NCI-H526 (cell line): ENCODE data around the gene CTNNA3.
"Not testable (repeated sequence)": the region's sequence is repeated elsewhere in the genome, so short reads cannot be mapped to it uniquely, and the experiment has no call there.

Experiments
- DNase-seq, 2 experiments: peaks; one replicate each; lab custom pipeline; 2025; lab: John Stamatoyannopoulos, UW

The CTNNA3 gene

DNA sequence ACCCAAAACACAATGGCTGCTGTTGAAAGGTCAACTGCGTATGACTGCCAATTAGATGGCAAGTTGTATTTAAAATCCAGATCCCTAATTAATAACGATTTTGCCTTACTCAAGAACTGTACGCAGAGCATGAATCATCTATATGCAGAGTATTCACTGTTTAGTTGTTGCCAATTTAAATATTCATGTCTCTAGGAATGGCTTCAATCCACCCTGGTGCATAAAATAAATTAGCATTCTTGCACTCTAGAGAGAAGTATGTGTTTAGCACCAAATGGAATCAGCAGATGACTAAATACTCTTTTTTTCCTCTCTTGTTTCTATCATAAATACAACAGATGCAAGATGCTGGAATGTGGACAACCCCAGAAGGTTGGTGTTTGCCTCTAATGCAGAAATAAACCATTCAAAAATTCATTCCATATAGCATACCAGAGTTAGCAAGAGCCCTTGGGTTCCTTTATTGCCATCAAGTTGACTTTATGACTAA is 449.9 kb downstream of the CTNNA3 start:
- no peak for DNase-seq

DNA sequence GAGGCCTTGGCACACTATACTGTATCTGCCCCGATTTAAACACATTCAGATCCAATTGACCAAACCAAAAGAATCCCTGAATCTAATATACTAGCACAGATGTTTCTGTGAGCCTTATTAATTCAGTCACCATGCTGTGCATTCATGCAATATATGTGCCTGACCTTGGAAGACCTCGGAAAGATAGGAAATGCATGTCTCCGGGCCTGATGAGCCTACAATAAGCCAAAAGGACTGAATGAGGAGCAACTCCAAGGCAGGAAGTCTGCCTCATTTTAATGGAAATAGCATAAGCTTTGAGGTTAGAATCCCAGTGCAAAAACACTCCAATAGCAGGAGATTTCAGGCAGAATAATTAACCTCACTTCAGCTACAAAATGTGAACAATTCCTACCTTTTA is 453.5 kb downstream of the CTNNA3 start:
- no peak for DNase-seq

DNA sequence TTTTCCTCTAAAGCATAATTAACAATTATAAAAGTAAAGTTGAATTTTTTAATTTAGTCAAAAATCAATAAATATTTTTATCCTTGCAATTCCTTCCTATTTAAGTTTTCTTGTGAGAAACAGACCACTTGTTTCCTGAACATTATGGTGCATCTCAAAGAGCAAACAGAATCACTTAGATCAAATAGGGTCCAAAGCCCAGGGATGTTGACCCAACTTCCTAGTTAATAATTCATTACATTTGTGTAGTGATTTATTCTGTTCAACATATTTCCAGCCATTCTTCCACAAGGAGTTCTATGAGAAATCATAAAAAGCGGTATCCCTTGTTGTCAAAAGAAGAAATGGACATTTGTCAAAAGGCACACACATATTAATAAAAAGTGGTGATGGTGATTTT is 454.5 kb downstream of the CTNNA3 start:
- no peak for DNase-seq

DNA sequence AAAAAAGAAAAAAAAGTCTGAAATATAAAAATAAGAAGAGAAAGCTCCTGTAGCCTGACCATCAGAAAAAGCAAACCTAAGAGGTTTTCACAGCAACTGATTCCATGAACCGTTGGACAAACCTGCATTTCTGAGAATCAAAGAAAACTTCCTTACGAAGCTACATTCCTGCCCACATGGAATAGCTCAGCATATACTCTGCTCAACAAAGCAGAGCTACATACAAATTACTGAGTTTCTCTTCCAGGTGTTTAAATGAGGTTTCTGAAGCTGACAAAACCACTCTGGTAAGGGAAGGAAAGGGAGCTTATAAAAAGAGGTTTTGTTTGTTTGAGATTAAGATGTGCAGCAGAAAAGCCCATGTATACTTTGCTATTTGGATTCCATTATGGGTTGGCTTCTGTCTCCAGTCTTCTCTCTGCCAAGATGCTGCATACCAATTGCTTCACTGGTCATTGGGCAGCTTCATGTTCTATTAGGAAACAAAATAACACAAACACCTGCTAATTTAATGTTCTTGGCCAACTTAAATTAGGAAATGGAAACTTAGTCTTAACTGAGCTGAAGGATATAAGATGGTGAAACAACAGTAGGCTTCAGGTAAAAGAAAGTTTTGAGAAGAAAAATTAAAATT is 456.0 kb downstream of the CTNNA3 start:
- DNase-seq, result no peak

DNA sequence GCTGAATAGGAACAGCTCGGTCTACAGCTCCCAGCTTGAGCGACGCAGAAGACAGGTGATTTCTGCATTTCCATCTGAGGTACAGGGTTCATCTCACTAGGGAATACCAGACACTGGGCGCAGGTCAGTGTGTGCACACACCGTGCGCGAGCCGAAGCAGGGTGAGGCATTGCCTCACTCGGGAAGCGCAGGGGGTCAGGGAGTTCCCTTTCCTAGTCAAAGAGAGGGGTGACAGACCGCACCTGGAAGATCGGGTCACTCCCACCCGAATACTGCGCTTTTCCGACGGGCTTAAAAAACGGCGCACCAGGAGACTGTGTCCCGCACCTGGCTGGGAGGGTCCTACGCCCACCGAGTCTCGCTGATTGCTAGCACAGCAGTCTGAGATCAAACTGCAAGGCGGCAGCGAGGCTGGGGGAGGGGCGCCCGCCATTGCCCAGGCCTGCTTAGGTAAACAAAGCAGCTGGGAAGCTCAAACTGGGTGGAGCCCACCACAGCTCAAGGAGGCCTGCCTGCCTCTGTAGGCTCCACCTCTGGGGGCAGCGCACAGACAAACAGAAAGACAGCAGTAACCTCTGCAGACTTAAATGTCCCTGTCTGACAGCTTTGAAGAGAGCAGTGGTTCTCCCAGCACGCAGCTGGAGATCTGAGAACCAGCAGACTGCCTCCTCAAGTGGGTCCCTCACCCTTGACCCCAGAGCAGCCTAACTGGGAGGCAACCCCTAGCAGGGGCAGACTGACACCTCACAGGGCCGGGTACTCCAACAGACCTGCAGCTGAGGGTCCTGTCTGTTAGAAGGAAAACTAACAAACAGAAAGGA is 465.1 kb downstream of the CTNNA3 start:
- DNase-seq, result peak in 1 of 2 experiments; percentile 50

DNA sequence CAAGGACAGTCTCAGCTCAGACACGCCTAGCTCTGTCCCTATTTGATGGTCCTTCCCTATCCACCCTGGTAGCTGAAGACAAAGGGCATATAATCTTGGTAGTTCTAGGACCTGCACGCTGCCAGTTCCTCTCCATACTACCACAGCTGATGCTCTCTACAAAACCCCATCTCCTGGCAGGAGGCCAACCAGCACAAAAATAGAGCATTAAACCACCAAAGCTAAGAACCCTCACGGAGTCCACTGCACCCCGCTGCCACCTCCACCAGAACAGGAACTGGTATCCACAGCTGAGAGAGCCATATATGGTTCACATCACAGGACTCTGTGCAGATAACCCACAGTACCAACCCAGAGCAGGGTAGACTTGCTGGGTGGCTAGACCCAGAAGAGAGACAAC is 470.8 kb downstream of the CTNNA3 start:
- DNase-seq, result no peak

DNA sequence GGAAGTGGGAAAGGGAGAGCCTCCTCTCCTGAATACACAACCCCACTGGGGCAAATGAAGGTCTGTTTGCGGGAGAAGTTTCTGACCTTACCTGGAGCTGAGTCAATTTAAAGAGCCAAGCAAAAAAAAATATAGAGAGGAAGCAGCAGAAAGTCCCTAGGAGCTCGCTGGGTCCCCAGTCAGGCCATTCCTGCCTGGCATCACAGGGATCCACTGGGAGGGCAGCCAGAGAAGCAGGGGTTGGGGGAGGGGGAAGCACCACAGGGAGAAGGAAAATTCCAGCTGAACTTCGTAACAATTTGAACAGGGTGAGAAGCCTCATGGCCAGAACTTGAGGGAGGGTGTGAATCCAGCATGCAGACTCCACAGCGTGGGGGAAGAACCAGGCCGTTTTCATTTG is 471.4 kb downstream of the CTNNA3 start:
- no peak for DNase-seq

DNA sequence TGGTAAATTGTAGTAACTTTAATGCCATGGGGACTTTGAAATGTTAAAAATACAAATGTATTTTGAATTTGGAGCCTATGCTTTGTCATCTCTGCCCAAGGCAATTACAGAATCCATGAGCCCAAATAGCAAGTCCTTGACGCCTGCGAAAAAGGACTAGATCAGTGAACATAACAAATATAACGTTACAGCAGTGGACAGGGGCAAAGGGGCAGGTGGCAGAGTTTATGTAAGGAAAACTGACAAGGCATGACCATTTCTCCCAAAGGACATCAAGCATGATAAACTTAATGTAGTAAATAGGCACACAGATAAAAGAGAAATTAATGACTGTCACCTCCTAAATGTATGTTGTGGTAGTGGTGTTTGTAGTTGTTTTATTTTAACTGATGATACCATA is 473.1 kb downstream of the CTNNA3 start:
- DNase-seq, result no peak

DNA sequence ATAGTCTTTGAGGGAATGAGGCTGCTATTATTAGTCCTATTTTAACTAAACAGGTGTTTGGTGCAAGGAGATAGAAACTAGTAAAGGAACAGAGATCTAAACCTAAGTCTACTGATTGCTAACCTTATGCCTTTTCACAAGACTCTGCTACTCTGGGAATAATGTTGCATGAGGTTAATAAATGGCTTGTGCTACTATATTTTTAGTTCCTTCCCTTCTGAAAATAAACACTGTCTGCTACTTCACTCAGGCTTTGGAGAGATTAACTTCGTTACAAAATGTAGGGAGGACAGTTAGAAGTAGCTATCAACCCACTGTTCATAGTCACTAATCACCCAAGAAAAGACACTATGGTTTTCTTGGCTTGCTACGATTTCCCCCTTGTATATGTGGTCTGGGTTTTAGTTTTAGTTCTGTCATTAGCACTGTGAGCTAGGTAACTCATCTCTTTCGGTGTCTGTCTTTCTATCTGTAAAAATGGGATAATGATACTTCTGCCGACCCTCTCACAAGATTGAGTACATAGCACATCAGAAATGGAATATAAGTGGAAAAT is 474.0 kb downstream of the CTNNA3 start:
- DNase-seq, result no peak

DNA sequence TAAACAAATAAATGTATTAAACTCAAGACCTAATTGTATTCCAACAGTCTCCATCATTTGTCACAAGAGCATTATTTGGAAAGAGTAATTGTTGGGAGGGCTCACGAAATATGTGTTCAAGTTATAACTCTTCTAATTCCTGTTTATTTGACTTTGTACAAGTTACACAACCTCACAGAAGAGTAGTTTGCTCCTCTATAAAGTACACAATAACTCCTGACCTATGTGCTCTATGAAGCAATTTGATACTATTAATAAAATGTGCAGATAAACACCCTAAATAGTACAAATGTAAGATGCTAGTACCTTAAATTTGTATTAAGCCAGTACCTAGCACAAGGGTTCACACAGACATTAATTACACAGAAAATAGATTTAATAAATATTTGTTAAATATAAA is 484.3 kb downstream of the CTNNA3 start:
- no peak for DNase-seq

DNA sequence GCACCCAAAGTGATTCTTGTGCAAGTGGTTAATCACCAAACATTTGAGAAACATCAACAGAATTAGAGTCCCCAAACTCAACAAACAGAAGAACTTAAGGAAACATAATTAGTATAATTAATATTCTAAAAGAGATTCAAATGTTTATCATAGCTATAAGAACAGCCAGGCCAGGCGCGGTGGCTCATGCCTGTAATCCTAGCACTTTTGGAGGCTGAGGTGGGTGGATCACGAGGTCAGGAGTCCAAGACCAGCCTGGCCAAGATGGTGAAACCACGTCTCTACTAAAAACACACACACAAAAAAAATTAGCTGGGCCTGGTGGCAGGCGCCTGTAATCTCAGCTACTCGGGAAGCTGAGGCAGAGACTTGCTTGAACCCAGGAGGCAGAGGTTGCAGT is 488.1 kb downstream of the CTNNA3 start:
- DNase-seq, result not testable (repeated sequence)

DNA sequence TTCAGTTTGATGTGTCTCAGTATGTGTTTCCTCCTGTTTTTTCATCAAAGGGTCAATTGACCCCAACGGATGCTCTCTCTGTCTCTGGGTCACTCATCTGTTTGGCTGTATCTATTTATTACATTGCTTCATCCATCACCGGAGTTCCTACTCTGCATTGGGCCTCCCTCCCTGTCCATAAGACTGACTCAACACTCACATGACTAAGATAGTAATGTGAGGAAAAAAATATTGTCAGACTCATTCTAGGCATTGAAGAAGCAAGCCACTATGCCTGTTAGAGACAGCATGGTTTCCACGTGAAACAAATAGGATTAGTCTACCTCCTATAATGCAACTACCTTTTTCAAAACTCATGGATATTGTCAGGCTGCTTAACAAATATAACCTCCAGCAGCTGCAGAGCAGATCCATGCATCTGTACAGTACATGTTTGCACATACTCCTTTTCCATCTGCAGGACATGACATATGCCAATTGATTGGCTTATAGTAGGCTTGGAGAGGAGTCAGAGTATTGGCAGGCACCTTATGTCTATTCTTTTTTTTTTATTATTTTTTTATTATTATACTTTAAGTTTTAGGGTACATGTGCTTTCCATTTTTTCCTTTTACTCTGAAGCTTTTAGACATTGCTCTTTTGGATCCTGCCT is 495.0 kb downstream of the CTNNA3 start:
- DNase-seq, result no peak

DNA sequence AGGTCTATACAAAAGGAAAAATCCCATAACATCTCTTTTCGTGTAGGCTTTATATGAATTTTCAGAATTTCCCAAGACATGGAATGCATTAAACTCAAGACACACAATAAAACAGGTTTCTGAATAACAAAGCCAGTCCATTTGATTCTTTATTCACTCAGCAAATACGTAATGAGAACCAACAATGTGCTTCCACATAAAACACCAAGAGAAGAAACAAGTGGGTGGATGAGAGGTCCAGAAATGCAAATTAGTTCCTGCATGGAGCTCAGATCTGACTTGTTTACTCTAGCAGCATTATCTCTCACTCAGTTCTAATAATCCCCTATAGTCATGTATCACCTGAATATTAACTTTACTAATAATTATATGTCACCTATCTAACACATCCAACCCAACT is 520.6 kb downstream of the CTNNA3 start:
- peak in 1 of 2 experiments; percentile 0 for DNase-seq

DNA sequence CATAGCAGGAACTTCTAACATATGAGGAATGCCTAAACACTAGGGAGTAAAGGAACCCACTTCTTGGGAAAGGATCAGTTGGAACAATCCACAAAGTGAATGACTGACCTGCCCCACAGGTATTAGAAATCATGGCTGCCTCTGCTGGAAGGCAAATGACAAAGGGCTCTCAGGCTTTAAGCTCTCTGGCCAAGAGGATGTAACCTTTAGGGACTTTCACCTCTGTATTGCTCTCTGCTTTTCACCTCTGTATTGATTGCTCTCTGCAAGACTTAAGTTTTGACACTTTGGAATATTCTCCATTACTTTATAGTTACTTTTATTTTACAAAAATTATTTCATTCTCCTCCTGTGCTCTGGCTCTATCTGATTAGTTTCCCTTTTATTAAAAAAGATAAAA is 522.2 kb downstream of the CTNNA3 start:
- no peak for DNase-seq

DNA sequence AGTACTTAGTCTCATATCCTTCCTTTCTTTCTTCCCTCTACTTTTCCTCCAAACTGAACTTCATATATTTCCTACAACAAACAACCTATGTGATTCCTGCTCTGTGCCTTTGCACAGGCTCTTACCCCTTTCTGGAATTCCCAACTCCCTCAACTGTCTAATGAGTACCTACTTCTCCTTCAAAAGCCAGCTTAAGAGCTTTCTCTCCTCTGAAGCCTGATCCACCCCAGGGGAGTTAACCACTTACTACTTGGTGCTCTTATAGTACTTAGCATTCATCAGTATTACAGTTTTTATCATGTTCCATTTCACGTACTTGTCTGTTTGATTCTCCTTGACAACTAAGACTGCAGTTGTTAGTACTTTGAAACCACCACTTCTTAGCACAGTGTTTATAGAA is 524.0 kb downstream of the CTNNA3 start:
- DNase-seq, result no peak

DNA sequence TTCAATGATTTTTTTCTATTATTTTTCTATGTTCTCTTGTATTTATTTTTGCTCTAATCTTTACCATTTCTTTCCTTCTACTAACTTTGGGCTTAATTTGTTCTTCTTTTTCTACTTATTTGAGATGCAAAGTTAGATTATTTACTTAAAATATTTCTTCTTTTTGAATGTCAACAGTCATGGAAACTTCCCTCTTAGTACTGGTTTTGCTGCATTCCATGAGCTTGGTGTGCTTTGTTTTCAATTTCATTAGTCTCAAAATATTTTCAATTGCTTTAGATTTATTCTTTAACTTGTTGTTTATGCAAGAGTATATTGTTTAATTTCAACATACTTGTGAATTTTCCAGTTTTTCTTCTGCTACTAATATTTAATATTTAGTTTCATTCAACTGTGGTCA is 539.8 kb downstream of the CTNNA3 start:
- DNase-seq, result no peak

DNA sequence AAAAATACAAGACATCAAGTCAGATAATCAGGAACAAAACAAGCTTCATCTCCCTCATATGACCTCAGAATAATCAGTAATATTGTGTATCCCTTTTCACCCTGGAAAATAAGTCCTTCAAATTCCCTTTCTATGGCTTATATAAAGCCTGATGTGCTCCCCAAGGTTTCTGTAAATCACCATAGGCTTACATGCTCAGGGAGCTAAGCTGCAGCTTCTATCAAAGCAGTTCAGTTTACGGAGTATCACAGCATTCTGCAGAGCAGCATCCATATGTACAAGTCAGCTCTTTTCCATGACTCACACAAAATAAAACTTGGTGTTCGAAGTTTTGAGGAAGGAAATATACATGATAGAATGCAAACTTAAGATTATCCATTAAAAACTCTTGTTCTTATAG is 544.5 kb downstream of the CTNNA3 start:
- DNase-seq, result no peak

DNA sequence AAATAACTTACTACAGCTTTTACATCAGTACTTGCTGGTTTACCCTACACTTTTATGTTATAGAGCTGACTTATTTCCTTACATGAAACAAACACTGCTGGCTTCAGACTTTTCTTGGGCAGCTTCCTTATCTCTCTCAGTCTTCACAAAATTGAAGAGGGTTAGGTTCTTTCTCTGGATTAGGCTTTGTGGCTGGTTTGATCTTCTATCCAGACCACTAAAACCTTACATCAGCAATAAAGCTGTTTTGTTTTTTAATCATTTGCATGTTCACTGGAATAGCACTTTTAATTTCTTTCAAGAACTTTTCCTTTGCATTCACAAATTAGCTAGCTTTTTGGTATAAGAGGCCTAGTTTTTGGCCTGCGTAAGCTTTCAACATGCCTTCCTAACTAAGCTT is 551.5 kb downstream of the CTNNA3 start:
- DNase-seq, result no peak

DNA sequence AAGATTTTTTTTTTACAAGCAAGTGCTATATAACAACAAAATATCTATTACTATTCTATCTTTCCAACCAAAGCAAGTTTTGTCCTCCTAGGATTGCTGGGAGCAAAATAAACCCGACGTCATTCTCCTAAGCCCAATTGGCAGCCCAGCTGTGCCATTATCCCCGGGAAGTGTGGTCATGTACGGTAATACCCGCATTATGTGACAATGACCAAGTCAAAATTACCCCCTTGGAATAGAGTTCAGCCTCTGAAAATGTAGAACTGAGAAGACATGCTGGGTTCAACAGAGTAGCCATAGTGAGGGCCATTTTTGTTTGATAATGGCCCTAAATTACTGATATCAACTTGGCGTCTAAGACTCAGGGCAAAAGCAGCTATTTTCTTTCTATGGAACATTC is 554.7 kb downstream of the CTNNA3 start:
- DNase-seq, result no peak

DNA sequence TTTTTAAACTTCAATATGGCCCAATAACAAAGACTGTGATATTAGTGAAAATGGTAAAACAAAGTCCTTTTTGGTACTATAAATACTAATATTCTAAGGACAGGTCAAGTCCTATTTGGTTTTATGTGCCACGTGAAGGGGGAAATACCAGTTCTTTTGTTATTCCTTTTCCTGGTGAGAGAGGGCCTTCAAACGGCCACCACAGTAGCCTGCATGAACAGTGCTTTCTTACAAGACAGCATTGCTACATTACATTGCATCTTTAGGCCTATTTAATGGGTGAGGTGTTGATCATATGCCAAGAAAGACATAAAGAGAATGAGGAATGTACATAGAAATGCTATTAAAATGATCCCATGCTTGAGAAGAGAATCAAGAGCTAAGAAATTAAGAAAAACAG is 555.4 kb downstream of the CTNNA3 start:
- DNase-seq, result no peak

DNA sequence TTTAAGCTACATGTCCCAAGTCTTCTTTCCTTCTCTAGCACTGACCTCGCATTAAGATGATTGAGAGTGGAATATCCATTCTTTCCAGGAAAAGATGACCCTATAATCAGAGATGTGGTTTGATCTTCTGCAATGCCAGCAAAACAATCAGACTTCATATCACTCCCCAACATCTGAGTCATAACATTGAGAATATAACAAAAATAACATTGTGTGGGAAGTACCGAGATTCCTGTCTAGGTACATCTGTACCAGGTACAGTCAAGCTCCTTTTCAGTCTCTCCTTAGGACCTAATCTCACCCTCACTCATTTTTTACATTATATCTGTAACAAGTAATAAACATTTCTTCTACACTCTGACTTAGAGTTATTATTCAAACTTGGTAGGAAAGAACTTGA is 568.6 kb downstream of the CTNNA3 start:
- DNase-seq, result no peak

DNA sequence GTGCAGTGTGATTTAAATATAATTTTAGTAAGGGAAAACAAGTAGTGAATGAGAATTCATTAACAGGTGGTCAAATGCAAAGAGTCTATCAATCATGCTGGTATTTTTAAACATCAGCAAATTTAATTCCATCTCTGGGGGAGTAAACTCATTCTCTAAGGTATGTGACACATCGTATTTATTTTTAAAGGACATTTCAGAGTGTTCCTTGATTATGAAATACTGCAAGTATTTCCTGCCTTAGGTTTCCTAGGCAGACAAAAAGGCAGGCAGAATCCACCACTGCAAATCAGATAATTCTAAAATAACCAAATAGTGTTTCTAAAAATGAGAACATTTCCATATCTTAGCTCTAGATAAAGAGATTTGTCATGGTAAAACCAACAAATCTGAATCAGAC is 576.3 kb downstream of the CTNNA3 start:
- no peak for DNase-seq

DNA sequence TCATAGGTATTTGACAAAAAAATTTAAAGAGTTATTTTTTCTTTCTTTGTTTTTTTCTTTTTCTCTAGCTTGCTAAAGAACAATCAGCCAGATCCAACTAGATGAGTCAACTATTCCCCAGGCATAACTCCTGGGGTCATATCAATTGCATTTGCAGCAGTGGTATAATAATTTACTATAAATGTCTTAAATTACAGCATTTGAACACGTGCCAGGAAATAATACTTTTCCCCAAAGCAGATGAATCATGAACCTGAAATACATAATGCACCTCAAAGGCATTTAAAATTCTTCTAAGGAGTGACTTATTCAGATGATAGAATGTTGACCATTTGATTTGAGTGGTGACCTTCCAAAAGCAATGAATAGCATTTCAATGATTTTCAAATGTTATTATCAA is 580.0 kb downstream of the CTNNA3 start:
- DNase-seq, result no peak
